GM18519 (cell line): ENCODE results near the gene KISS1R.
A peak's percentile ranks its signal among the peaks of the same experiment; 100 is the strongest.

Experiments used
- ATAC-seq: cut with Tn5 transposase; IDR thresholded peaks from one replicate; pipeline ENCODE4 v1.9.1; 2021; ENCODE audit warnings: mild to moderate bottlenecking, moderate library complexity; ENCODE audit not compliant: unreplicated experiment, low FRiP score

KISS1R gene

GRCh38 chr19:919199-920050, 2.3 kb downstream of the KISS1R start:
- ATAC-seq, result no peak

- no peak for ATAC-seq
Observed at GRCh38 chr19:920051-920864, 3.1 kb downstream of the KISS1R start.

- no peak for ATAC-seq
Observed at GRCh38 chr19:924553-925086, 7.5 kb downstream of the KISS1R start.

GRCh38 chr19:925087-925525, 8.0 kb downstream of the KISS1R start:
- no peak for ATAC-seq

GRCh38 chr19:925526-926322, 8.6 kb downstream of the KISS1R start, which contains the start of gene ARID3A:
ARID3A (plus strand) TSS chr19:926035; CDS start chr19:929529, 3,494 bp downstream.
- peak; percentile 47 for ATAC-seq

GRCh38 chr19:926323-926588, 9.1 kb downstream of the KISS1R start:
- ATAC-seq, result no peak

GRCh38 chr19:926589-927350, 9.6 kb downstream of the KISS1R start:
- no peak for ATAC-seq

- ATAC-seq, result no peak
Observed at GRCh38 chr19:927351-927779, 10.2 kb downstream of the KISS1R start.

GRCh38 chr19:927780-928401, 10.8 kb downstream of the KISS1R start:
- no peak for ATAC-seq

- ATAC-seq, result no peak
Observed at GRCh38 chr19:928471-929202, 11.5 kb downstream of the KISS1R start.

GRCh38 chr19:929203-929890, 12.2 kb downstream of the KISS1R start:
- ATAC-seq, result no peak

GRCh38 chr19:929891-930258, 12.7 kb downstream of the KISS1R start:
- no peak for ATAC-seq

- ATAC-seq, result no peak
Observed at GRCh38 chr19:931860-932647, 14.9 kb downstream of the KISS1R start.

- no peak for ATAC-seq
Observed at GRCh38 chr19:932648-933552, 15.8 kb downstream of the KISS1R start.

GRCh38 chr19:933553-933882, 16.4 kb downstream of the KISS1R start:
- ATAC-seq, result no peak

- ATAC-seq, result no peak
Observed at GRCh38 chr19:934197-934840, 17.2 kb downstream of the KISS1R start.
